Progenitor cell of endocrine pancreas (in vitro differentiated cells): ENCODE data around the gene ADAMTS2. TPM values are rescaled to one million over a fixed set of nuclear protein-coding genes. Genes with fewer than 3 reads are reported as not detected.

Source experiments
- DNase-seq: peaks from one replicate; pipeline ENCODE4 v3.0.0; 2021; ENCODE audit warnings: low spot score; ENCODE audit not compliant: unreplicated experiment
- H3K27ac Mint-ChIP-seq: 2 replicates; pipeline ENCODE4 v1.8.0; 2021; ENCODE audit warnings: mild to moderate bottlenecking, moderate library complexity, mixed read lengths
- H3K27me3 Mint-ChIP-seq: 2 replicates; pipeline ENCODE4 v1.8.0; 2021; ENCODE audit warnings: mixed read lengths
- H3K36me3 Mint-ChIP-seq: 2 replicates; pipeline ENCODE4 v1.8.0; 2022; ENCODE audit warnings: mixed read lengths; ENCODE audit not compliant: insufficient read depth
- H3K4me1 Mint-ChIP-seq: 2 replicates; pipeline ENCODE4 v1.8.0; 2021; ENCODE audit warnings: low read depth, mixed read lengths
- H3K4me3 Mint-ChIP-seq: 2 replicates; pipeline ENCODE4 v1.8.0; 2021; ENCODE audit warnings: low read depth, mild to moderate bottlenecking, moderate library complexity, mixed read lengths
- H3K9me3 Mint-ChIP-seq: 2 replicates; pipeline ENCODE4 v1.8.0; 2021; ENCODE audit warnings: low read depth, mixed read lengths
- total RNA-seq: library from RNA; stranded (reverse); gene quantifications from 2 replicates; pipeline ENCODE4 v1.2.1, GENCODE V29; 2021
- TF ChIP-seq, protein P1 (sequence below): fragments of 200-600 bp; sonication (generic); IDR thresholded peaks from one replicate; pipeline ENCODE4 v1.5.0; 2021; ENCODE audit warnings: antibody characterized with exemption, mild to moderate bottlenecking; ENCODE audit not compliant: unreplicated experiment

The ADAMTS2 gene
- total RNA-seq, 1 donor from 2014 or later, result 2.5 TPM

DNA sequence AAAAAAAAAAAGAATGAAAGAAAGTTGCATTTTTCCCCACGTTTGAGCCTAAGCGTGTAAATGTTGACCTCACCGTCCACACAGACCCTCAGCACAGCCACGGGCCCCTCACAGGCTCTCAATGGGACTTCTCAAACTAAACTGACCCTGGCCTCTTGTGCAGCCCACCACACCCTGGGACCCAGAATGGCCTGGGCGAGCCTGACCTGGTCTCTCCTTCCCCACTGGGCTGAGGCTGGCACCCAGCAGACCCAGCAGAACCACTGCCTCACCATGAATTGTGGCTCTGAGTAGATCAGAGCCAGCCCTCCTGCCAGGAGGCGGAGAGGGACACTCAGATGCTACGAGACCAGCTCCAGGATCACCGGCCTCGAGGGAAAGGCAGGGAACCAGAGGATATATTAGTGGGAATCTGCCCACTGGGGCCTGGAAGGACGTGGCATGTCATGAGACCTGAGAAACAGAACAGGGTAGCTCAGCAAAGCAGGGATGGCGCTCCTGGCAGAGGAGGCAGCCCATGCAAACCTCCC lies 160.7 kb downstream of the ADAMTS2 start:
- Mint-ChIP-seq H3K9me3 (no peaks in the 10 kb centered on the region), H3K27me3 (no peaks in the 10 kb centered on the region), H3K36me3 (no peaks in the 10 kb centered on the region), H3K4me3 (no peak overlapping the region), H3K4me1 (no peaks in the 10 kb centered on the region), H3K27ac (no peak overlapping the region)
- TF ChIP-seq, protein P1, sequence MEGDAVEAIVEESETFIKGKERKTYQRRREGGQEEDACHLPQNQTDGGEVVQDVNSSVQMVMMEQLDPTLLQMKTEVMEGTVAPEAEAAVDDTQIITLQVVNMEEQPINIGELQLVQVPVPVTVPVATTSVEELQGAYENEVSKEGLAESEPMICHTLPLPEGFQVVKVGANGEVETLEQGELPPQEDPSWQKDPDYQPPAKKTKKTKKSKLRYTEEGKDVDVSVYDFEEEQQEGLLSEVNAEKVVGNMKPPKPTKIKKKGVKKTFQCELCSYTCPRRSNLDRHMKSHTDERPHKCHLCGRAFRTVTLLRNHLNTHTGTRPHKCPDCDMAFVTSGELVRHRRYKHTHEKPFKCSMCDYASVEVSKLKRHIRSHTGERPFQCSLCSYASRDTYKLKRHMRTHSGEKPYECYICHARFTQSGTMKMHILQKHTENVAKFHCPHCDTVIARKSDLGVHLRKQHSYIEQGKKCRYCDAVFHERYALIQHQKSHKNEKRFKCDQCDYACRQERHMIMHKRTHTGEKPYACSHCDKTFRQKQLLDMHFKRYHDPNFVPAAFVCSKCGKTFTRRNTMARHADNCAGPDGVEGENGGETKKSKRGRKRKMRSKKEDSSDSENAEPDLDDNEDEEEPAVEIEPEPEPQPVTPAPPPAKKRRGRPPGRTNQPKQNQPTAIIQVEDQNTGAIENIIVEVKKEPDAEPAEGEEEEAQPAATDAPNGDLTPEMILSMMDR, result no peak
- DNase-seq, result no peak

DNA sequence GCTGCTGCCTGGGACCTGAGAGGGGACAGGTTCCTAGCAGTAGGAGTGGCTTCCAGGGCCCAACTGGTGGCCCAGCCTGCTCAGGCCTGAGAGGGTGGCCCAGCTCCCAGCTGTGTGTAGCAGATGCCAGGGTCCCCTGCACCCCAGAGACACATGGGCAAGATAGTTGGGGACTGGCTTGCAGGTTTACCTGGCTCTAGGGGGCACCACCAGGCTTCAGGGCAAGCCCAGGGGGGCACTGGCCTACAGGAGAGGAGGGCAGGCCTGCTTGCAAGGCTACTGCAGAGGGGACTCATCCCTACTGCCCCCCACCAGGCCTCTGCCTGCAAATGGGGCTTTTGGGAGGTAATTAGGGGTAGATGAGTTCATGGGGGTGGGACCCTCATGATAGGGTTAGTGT lies 161.8 kb downstream of the ADAMTS2 start:
- Mint-ChIP-seq H3K27ac (no peak overlapping the region), H3K4me3 (no peak overlapping the region), H3K27me3 (no peaks in the 10 kb centered on the region), H3K9me3 (peaks cover 3% of the 10 kb centered on the region), H3K36me3 (no peaks in the 10 kb centered on the region), H3K4me1 (no peaks in the 10 kb centered on the region)
- no peak for DNase-seq
- TF ChIP-seq, protein P1, result no peak

DNA sequence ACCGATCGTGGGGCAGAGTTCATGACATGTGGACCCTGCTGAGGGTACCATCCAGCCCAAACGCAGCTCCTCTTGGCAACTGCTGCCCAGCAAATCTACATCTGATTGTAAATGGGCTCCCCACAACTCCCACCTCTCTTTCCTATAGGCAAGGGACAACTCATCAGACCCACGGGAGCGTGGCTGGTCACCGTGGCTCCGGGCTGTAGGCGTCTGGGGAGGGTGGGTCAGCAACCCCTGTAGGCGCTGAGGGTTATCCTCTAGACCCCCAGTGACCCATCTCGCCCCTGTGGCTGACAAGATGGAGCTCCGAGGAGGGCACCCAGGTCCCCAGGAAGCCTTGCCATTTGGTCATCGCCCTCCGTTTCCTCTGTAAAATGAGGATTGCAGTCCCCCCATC lies 162.7 kb downstream of the ADAMTS2 start:
- H3K36me3 Mint-ChIP-seq, result no peaks in the 10 kb centered on the region
- H3K9me3 Mint-ChIP-seq, result peaks cover 3% of the 10 kb centered on the region
- TF ChIP-seq, protein P1, result no peak
- no peaks in the 10 kb centered on the region for H3K27me3 Mint-ChIP-seq
- no peak overlapping the region for H3K27ac Mint-ChIP-seq
- no peak overlapping the region for H3K4me3 Mint-ChIP-seq
- H3K4me1 Mint-ChIP-seq, result no peaks in the 10 kb centered on the region
- no peak for DNase-seq

DNA sequence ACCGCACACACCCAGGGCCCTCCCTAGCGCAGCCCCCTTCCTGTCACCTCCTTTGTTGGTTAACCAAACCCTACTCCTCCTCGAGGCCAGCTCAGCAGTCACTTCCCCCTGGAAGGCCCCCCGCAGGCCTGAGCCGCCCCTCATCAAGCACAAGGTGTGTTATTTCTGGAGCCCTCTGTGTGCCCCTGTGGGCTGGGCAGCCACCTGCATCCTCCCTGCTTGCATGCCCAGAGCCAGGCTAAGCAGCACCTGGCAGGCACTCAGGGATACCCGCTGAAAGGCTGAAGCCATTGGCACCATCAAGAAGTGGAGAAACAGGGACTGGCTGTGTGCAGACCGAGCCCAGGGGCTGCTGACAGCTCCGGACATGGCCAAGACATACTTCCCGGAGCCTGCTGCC lies 163.3 kb downstream of the ADAMTS2 start:
- H3K27me3 Mint-ChIP-seq, result peaks cover under 1% of the 10 kb centered on the region
- no peak overlapping the region for H3K27ac Mint-ChIP-seq
- TF ChIP-seq, protein P1, result no peak
- H3K36me3 Mint-ChIP-seq, result no peaks in the 10 kb centered on the region
- H3K9me3 Mint-ChIP-seq, result peaks cover 3% of the 10 kb centered on the region
- no peak for DNase-seq
- no peaks in the 10 kb centered on the region for H3K4me1 Mint-ChIP-seq
- no peak overlapping the region for H3K4me3 Mint-ChIP-seq

DNA sequence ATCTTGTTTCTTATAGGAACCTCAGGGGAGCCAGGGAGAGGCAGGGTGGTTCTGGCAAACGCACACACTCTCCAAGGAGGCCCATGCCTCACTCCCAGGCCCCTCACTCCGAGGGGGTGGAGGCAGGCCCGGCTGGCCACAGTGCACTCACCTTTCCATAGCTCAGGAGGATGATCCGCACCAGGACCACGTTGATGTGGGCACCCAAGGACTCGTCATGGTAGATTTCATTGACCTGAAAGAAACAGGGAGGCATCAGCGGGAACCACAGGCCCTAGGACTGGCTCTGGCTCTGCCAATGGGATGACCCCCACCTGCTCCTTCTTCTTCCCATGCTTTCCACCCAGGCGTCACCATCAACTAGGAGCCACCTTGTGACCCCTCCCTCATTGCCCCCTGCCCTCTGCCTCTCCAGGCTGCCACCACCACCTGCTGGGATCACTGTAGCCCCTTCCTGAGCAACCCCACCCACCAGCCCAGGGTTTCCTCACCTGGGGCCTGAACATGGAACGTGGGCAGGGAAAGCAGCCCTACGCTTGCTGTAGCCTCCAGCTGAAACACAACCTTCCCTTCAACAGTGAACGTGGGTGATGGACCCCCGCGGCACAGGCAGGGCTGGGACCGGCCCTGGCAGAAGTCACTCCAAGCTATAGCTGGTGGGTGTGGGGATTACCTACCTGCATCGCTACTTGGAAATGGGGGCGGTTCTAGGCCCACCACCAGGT lies 164.2 kb downstream of the ADAMTS2 start:
- TF ChIP-seq, protein P1, result no peak
- no peaks in the 10 kb centered on the region for H3K36me3 Mint-ChIP-seq
- peaks cover 8% of the 10 kb centered on the region for H3K27me3 Mint-ChIP-seq
- no peak overlapping the region for H3K4me3 Mint-ChIP-seq
- peaks cover 3% of the 10 kb centered on the region for H3K9me3 Mint-ChIP-seq
- no peak for DNase-seq
- no peak overlapping the region for H3K27ac Mint-ChIP-seq
- no peaks in the 10 kb centered on the region for H3K4me1 Mint-ChIP-seq
